IMR-90 (cell line): ENCODE results near the gene ZC2HC1C.

Experiments
- BHLHE40 ChIP-seq: fragments of 150-350 bp; IDR thresholded peaks from 2 replicates; pipeline ENCODE4 v1.6.1; 2016; ENCODE audit warnings: mild to moderate bottlenecking, low read depth, low read length
- CEBPB ChIP-seq: IDR thresholded peaks from 2 replicates; pipeline ENCODE4 v1.6.1; 2012; ENCODE audit warnings: low read depth, low read length, improper control_type of control experiment
- CTCF ChIP-seq: conservative IDR thresholded peaks from 2 replicates; pipeline ENCODE4 v1.5.1; 2012; ENCODE audit warnings: mild to moderate bottlenecking, low read depth, low read length, improper control_type of control experiment
- FOS ChIP-seq: fragments of 150-350 bp; IDR thresholded peaks from 2 replicates; pipeline ENCODE4 v1.6.1; 2016; ENCODE audit warnings: low read depth, low read length
- NFE2L2 ChIP-seq: fragments of 150-350 bp; IDR thresholded peaks from 2 replicates; pipeline ENCODE4 v1.6.1; 2016; ENCODE audit warnings: low read depth, mild to moderate bottlenecking, low read length
- POLR2A ChIP-seq: IDR thresholded peaks from 2 replicates; pipeline ENCODE4 v1.6.1; 2012; ENCODE audit warnings: mild to moderate bottlenecking, low read depth, low read length
- RAD21 ChIP-seq: IDR thresholded peaks from 2 replicates; pipeline ENCODE4 v1.6.1; 2012; ENCODE audit warnings: low read length, improper control_type of control experiment
- RCOR1 ChIP-seq: IDR thresholded peaks from 2 replicates; pipeline ENCODE4 v1.6.1; 2012; ENCODE audit warnings: mild to moderate bottlenecking, low read length, improper control_type of control experiment; ENCODE audit not compliant: insufficient replicate concordance
- RFX5 ChIP-seq: IDR thresholded peaks from 2 replicates; pipeline ENCODE4 v1.8.0; 2012; ENCODE audit warnings: low read depth, mild to moderate bottlenecking, low read length, moderate library complexity
- SMC3 ChIP-seq: fragments of 150-350 bp; IDR thresholded peaks from 2 replicates; pipeline ENCODE4 v1.6.1; 2016; ENCODE audit warnings: low read depth, mild to moderate bottlenecking, antibody characterized with exemption, low read length, moderate library complexity
- TF ChIP-seq, protein P1 (sequence below): fragments of 150-350 bp; IDR thresholded peaks from 2 replicates; pipeline ENCODE4 v1.6.1; 2017; ENCODE audit warnings: mild to moderate bottlenecking, antibody characterized with exemption, low read length, low read depth
- TF ChIP-seq, protein P2 (sequence below): fragments of 150-350 bp; IDR thresholded peaks from 2 replicates; pipeline ENCODE4 v1.6.1; 2016; ENCODE audit warnings: low read depth, mild to moderate bottlenecking, low read length, moderate library complexity, borderline replicate concordance

DNA sequence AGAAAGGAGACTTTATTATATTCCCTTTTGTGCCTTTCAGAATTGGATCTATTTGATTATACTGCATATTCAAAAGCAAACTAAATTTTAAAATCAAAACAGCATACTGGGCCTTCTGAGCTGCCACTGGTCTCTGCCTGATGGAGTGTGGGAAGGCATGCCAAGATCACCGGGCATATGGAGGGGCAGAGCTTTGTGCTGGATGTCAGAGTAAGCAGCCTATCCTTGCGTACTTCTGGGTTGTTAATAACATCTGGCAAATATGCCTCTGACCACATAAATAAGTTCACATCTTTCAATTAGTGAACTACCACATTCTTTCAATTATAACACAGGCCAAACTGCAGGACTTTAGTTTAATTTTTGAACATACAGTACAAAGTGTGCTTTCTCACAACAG lies 36.5 kb upstream of the ZC2HC1C start:
- TF ChIP-seq CTCF, result no peak
- no peak for TF ChIP-seq RAD21
- no peak for TF ChIP-seq POLR2A
- no peak for TF ChIP-seq BHLHE40
- TF ChIP-seq FOS, result no peak
- no peak for TF ChIP-seq CEBPB
- TF ChIP-seq RFX5, result no peak
- TF ChIP-seq SMC3, result no peak
- TF ChIP-seq, protein P1, sequence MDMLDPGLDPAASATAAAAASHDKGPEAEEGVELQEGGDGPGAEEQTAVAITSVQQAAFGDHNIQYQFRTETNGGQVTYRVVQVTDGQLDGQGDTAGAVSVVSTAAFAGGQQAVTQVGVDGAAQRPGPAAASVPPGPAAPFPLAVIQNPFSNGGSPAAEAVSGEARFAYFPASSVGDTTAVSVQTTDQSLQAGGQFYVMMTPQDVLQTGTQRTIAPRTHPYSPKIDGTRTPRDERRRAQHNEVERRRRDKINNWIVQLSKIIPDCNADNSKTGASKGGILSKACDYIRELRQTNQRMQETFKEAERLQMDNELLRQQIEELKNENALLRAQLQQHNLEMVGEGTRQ, result no peak
- no peak for TF ChIP-seq RCOR1
- TF ChIP-seq, protein P2, sequence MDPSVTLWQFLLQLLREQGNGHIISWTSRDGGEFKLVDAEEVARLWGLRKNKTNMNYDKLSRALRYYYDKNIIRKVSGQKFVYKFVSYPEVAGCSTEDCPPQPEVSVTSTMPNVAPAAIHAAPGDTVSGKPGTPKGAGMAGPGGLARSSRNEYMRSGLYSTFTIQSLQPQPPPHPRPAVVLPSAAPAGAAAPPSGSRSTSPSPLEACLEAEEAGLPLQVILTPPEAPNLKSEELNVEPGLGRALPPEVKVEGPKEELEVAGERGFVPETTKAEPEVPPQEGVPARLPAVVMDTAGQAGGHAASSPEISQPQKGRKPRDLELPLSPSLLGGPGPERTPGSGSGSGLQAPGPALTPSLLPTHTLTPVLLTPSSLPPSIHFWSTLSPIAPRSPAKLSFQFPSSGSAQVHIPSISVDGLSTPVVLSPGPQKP, result no peak
- TF ChIP-seq NFE2L2, result no peak
